ENCODE results near the gene PRICKLE2.
"Not testable (repeated sequence)": the region's sequence is repeated elsewhere in the genome, so short reads cannot be mapped to it uniquely, and the experiment has no call there.

PRICKLE2 gene

GRCh38 chr3:64093825-64094712 is 131.2 kb downstream of the PRICKLE2 start:
- no peak for DNase-seq

- DNase-seq: no peak
Observed at GRCh38 chr3:64093211-64093610, 132.1 kb downstream of the PRICKLE2 start.

- DNase-seq: no peak
Observed at GRCh38 chr3:64091501-64091900, 133.8 kb downstream of the PRICKLE2 start.

- DNase-seq: not testable (repeated sequence)
Observed at GRCh38 chr3:64089386-64089785, 135.9 kb downstream of the PRICKLE2 start.

- no peak for DNase-seq
Observed at GRCh38 chr3:64088408-64089205, 136.7 kb downstream of the PRICKLE2 start.

GRCh38 chr3:64086479-64087252 is 138.6 kb downstream of the PRICKLE2 start:
- no peak for DNase-seq

- no peak for DNase-seq
Observed at GRCh38 chr3:64084640-64085039, 140.6 kb downstream of the PRICKLE2 start.

GRCh38 chr3:64083575-64083974 is 141.7 kb downstream of the PRICKLE2 start:
- no peak for DNase-seq

- DNase-seq: no peak
Observed at GRCh38 chr3:64082961-64083541, 142.2 kb downstream of the PRICKLE2 start.

GRCh38 chr3:64082411-64082810 is 142.9 kb downstream of the PRICKLE2 start:
- no peak for DNase-seq

GRCh38 chr3:64081235-64081630 is 144.0 kb downstream of the PRICKLE2 start:
- no peak for DNase-seq

- DNase-seq: no peak
Observed at GRCh38 chr3:64080616-64081234, 144.5 kb downstream of the PRICKLE2 start.

GRCh38 chr3:64079369-64080150 is 145.7 kb downstream of the PRICKLE2 start:
- DNase-seq: no peak

GRCh38 chr3:64078966-64079365 is 146.3 kb downstream of the PRICKLE2 start:
- no peak for DNase-seq

GRCh38 chr3:64074895-64075679 is 150.2 kb downstream of the PRICKLE2 start:
- DNase-seq: no peak

- no peak for DNase-seq
Observed at GRCh38 chr3:64074060-64074459, 151.2 kb downstream of the PRICKLE2 start.

GRCh38 chr3:64073158-64073761 is 152.0 kb downstream of the PRICKLE2 start:
- no peak for DNase-seq

GRCh38 chr3:64072126-64072525 is 153.1 kb downstream of the PRICKLE2 start:
- DNase-seq: no peak

- no peak for DNase-seq
Observed at GRCh38 chr3:64070704-64071103, 154.6 kb downstream of the PRICKLE2 start.
